GM12864 (cell line): ENCODE results near the gene NRROS.
"Not testable (repeated sequence)": the region's sequence is repeated elsewhere in the genome, so short reads cannot be mapped to it uniquely, and the experiment has no call there.

ENCODE experiments used
- DNase-seq: peaks from one replicate; pipeline ENCODE4 v3.0.0-alpha.2; 2011; ENCODE audit warnings: low read depth
- H3K4me3 ChIP-seq: 2 replicates; pipeline ENCODE4 v1.5.1; 2011; ENCODE audit warnings: mild to moderate bottlenecking, low read depth, low read length, control low read depth
- CTCF ChIP-seq: IDR thresholded peaks from 2 replicates; pipeline ENCODE4 v1.5.1; 2011; ENCODE audit warnings: low read depth, mild to moderate bottlenecking, moderate library complexity, low read length, control low read depth, inconsistent platforms; ENCODE audit errors: missing control alignments

Gene NRROS

DNA sequence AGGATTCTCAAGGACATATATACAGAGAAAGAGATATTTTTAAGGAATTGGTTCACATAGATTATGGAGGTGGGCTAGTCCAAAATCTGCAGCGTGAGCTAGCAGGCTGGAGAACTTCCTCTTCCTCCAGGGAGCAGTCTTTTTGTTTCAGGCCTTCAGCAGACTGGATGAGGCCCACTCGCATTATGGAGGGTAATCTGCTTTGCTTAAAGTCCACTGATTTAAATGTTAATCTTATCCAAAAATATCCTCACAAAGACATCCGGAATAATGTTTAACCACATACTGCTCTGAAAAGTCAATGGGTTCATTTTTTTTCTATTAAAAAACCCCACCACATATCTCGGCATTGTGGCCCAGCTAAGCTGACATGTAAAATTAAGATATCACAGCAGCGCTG lies 22.2 kb upstream of the NRROS start:
- no peak for DNase-seq
- no peak for TF ChIP-seq CTCF
- no peak overlapping the region for H3K4me3 ChIP-seq

DNA sequence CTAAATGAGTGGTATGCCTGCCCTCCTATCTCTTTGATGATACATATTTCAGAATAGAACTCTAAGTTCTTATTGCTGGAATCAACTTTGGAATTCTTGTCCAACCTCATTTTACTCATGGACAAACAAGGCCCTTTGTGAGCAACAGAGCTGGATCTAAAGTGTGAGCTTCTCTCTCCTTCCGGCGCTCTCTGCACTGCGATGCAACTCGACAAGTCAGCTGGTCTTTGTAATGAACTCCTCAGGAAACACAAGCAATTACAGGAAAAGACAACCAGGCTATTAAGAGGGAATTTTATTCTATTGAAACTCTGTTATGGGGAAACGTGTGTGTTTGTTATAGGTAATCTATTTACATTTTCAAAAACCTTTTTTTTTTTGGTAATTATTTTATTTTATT lies 20.3 kb upstream of the NRROS start:
- no peak overlapping the region for H3K4me3 ChIP-seq
- no peak for DNase-seq
- TF ChIP-seq CTCF, result no peak

DNA sequence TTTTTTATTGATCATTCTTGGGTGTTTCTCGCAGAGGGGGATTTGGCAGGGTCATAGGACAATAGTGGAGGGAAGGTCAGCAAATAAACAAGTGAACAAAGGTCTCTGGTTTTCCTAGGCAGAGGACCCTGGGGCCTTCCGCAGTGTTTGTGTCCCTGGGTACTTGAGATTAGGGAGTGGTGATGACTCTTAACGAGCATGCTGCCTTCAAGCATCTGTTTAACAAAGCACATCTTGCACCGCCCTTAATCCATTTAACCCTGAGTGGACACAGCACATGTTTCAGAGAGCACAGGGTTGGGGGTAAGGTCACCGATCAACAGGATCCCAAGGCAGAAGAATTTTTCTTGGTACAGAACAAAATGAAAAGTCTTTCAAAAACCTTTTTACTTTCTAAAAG lies 19.9 kb upstream of the NRROS start:
- not testable (repeated sequence) for H3K4me3 ChIP-seq, DNase-seq

DNA sequence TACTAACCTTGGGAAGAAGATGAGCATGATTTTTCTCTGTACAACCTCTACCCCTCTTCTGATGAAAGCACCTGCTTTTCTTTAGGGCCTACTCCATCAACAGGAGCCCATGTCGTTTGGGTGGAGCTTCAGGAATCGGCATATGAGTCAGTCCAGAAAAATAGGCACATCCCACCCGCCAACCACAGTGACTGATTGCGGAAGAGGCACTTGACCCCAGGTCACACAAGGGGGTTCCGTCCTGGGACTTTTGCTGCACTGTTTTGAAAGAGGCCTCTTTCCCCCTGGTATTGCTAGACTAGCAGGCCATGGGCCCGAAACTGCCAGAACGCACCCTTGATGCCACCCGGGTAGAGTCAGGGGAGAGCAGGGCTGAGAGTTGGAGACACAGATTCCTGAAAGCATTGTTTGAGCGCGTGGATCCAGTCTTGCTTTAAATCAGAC lies 19.3 kb upstream of the NRROS start:
- DNase-seq, result no peak
- no peak for TF ChIP-seq CTCF
- H3K4me3 ChIP-seq, result no peak overlapping the region

- no peak for TF ChIP-seq CTCF
- no peak for DNase-seq
- no peak overlapping the region for H3K4me3 ChIP-seq
Observed at GRCh38 chr3:196620684-196621083, 18.8 kb upstream of the NRROS start.

- no peak for TF ChIP-seq CTCF
- no peak for DNase-seq
- no peak overlapping the region for H3K4me3 ChIP-seq
Observed at GRCh38 chr3:196621611-196622010, 17.9 kb upstream of the NRROS start.

- no peak overlapping the region for H3K4me3 ChIP-seq
- DNase-seq, result no peak
- no peak for TF ChIP-seq CTCF
Observed at GRCh38 chr3:196624067-196624790, 15.3 kb upstream of the NRROS start.
